Thyroid gland (tissue), 4 donors: Measurements from ENCODE around the gene DAP3.
"Not testable (repeated sequence)": the region's sequence is repeated elsewhere in the genome, so short reads cannot be mapped to it uniquely, and the experiment has no call there.

ENCODE experiments used
- CTCF ChIP-seq, 6 experiments: fragments of 200-600 bp in 3 of 6; fragments of 450-650 bp in 3 of 6; sonication (generic) in 3 of 6; IDR thresholded peaks; one replicate each; pipeline ENCODE4 v1.5.1; 2016 to 2019; ENCODE audit warnings: antibody characterized with exemption in 6 of 6, mild to moderate bottlenecking in 2 of 6, inconsistent platforms in 1 of 6, moderate library complexity in 1 of 6
- POLR2A ChIP-seq, 2 donors: fragments of 450-650 bp; IDR thresholded peaks; one replicate each; pipeline ENCODE4 v1.6.1; 2017; ENCODE audit warnings: antibody characterized with exemption in 2 of 2, mild to moderate bottlenecking in 2 of 2, moderate library complexity in 1 of 2

GRCh38 chr1:155759017-155759416 lies 70.1 kb downstream of the DAP3 start:
- TF ChIP-seq CTCF, POLR2A (IDR thresholded peaks at IDR 0.05): not testable (repeated sequence)
